Central memory CD4-positive, alpha-beta T cell (primary cell): ENCODE measurements around the gene RAPGEFL1.
"Not testable (repeated sequence)": the region's sequence is repeated elsewhere in the genome, so short reads cannot be mapped to it uniquely, and the experiment has no call there.

Source experiments
- DNase-seq: peaks from one replicate; pipeline ENCODE4 v3.0.0; 2022

Gene RAPGEFL1

GRCh38 chr17:40218006-40218739, 40.9 kb downstream of the RAPGEFL1 start:
- no peak for DNase-seq

GRCh38 chr17:40218740-40219593, 41.7 kb downstream of the RAPGEFL1 start, which contains the start of gene WIPF2:
WIPF2 (plus strand) TSS chr17:40219304; CDS start chr17:40256460, 37,156 bp downstream.
- peak; percentile 96 for DNase-seq

- DNase-seq: peak; percentile 17
Measured at GRCh38 chr17:40219594-40220338, 42.5 kb downstream of the RAPGEFL1 start.

DNA sequence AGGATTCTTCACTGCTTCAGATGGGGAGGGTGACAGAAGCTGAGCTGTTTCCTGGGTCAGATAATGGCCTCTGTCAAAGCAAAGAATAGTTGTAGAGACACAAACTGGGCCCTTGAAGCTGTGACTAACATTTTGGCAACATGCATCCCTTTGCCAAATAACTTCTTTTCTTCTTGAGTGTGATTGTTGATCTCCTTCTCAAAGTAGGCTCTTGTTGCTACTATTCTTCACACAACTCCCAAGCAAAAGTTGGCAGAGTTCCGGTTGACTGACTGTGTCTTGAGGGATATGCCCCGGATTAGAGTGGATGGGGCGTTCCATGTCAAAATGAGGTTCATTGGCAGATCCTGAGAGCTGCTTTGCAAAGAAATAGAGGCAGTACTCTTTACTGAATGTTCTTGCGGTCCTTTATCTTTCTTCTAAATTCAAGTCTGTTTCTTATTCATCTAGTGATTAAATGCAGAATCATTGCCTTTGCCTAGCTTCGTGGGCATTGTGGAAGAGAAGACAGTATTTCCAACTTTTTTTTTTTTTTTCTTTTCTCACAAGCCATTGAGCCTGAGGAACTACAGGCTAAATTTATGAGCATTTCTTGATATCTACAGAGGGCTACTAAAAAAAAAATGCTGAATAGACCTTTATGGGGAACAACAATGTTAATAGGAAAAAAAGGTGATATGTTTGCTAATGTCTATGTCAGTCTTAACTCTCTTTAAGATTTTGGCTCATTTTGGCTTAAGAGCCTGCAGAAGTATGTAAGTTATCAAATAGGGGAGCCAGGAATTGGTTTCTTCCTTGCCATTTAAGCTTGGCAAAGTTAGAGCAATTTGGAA, 47.7 kb downstream of the RAPGEFL1 start:
- DNase-seq: no peak

GRCh38 chr17:40229146-40229545, 51.9 kb downstream of the RAPGEFL1 start:
- DNase-seq: not testable (repeated sequence)

DNA sequence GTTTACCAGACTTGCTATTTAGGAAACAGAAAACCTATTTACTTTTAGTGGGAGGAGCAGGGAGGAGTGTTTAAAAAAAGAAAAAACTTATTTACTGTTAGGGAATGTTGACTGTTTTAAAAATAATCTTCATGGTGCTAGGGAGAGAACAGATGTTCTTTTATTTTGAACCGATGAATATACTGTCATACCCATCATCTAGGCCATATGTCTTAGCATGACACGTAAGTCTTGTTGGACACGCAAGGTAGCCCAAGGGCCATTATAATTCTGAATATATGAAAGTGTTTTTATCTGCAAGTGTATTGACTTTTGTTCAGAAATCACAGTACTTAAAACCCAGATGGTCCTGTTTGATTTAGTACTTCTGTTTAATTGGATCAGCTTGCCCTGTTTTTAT, 53.4 kb downstream of the RAPGEFL1 start:
- no peak for DNase-seq

DNA sequence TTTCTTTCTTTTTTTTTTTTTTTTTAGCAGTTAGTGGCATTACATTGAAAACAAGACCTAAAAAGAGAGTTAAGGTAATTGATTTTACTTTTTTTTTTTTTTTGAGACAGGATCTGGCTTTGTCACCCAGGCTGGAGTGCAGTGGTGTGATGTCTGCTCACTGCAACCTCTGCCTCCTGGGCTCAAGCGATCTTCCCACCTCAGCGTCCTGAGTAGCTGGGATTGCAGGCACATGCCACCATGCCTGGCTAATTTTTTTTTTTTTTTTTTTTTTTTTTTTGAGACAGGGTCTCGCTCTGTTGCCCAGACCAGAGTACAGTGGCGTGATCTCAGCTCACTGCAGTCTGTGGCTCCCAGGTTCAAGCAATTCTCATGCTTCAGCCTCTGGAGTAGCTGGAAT, 54.7 kb downstream of the RAPGEFL1 start:
- not testable (repeated sequence) for DNase-seq

GRCh38 chr17:40241252-40241834, 64.1 kb downstream of the RAPGEFL1 start:
- DNase-seq: no peak

DNA sequence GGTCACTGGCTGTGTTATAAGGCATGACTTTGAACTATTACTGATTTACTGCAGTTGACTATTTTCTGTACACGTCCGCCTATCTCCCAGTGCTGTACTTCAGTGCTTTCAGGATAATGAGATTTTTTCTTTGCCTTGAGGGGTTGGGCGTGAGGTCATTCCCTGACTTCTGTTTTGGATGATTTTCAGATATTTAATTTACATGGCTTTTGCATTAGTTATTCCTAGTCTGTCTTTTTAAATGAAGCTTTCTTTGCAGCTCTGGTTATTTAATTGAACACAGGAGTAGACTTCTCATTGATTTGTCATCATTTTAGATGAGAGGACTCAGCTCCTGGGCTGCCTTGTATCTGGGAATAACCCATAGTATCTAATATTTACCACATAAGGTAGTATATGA, 65.5 kb downstream of the RAPGEFL1 start:
- no peak for DNase-seq

- no peak for DNase-seq
Measured at GRCh38 chr17:40243761-40244160, 66.5 kb downstream of the RAPGEFL1 start.

DNA sequence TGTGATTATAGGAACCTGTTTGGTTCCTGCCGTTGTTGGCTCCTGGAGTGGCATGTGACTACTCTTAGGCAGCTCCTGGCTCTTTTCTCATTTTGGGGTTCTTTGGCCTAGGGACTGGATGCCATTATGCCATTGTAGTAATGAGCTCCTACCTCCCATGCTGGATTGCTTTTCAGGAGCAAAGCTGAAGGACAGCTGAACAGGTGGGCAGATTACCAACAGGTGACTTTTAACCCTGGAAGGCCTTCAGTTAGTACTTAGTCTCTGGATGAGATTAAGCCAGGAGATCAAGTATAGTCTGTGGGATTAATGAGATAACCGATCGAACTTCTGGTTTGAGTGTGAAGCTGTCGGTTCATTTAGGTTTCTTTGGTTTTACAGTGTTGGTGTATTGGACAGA, 67.0 kb downstream of the RAPGEFL1 start:
- no peak for DNase-seq
